Tibial nerve (tissue), 4 donors: Measurements from ENCODE around the gene WDR27. TPM values are rescaled to one million over a fixed set of nuclear protein-coding genes. Genes with fewer than 3 reads are reported as not detected.

Source experiments
- DNase-seq, 2 donors: peaks; one replicate each; pipeline ENCODE4 v3.0.0-alpha.2; 2019; ENCODE audit warnings: low spot score in 2 of 2
- H3K27ac ChIP-seq, 4 donors: fragments of 200-600 bp; sonication (generic) in 3 of 4; one replicate each; pipeline ENCODE4 v1.5.1; 2017 to 2019; ENCODE audit warnings: mild to moderate bottlenecking in 1 of 4
- H3K27me3 ChIP-seq, 2 donors: fragments of 200-600 bp; sonication (generic) in 1 of 2; one replicate each; pipeline versions ENCODE4 v1.5.1 to v1.6.0; 2017 to 2019
- H3K36me3 ChIP-seq, 3 donors: fragments of 200-600 bp; sonication (generic); one replicate each; pipeline ENCODE4 v1.5.1; 2018 to 2019
- H3K4me1 ChIP-seq, 4 donors: fragments of 200-600 bp; sonication (generic) in 3 of 4; one replicate each; pipeline ENCODE4 v1.5.1; 2017 to 2019
- H3K4me3 ChIP-seq, 4 donors: fragments of 200-600 bp; sonication (generic) in 3 of 4; one replicate each; pipeline ENCODE4 v1.5.1; 2017 to 2019; ENCODE audit warnings: mild to moderate bottlenecking in 1 of 4, moderate library complexity in 1 of 4
- H3K9me3 ChIP-seq, 4 donors: fragments of 200-600 bp; sonication (generic) in 3 of 4; one replicate each; pipeline ENCODE4 v1.5.1; 2017 to 2019
- EP300 ChIP-seq, 2 donors: sonication (generic); formaldehyde crosslinking; IDR thresholded peaks; one replicate each; pipeline ENCODE4 v1.6.1; 2017; ENCODE audit warnings: antibody characterized with exemption in 2 of 2, mild to moderate bottlenecking in 1 of 2
- POLR2A ChIP-seq, 2 donors: fragments of 450-650 bp; IDR thresholded peaks; one replicate each; pipeline ENCODE4 v1.6.1; 2017; ENCODE audit warnings: antibody characterized with exemption in 2 of 2, mild to moderate bottlenecking in 2 of 2, moderate library complexity in 2 of 2
- WGBS, 2 donors: methylation state at CpG; one replicate each; pipeline ENCODE4 v1.1.5; 2018; 5-methylcytosine and 5-hydroxymethylcytosine counted together
- total RNA-seq, 4 donors: library from RNA; depleted of rRNA; stranded (reverse); fragments of >200 nt; gene quantifications; one replicate each; pipeline ENCODE4 v1.1.0, GENCODE V29; 2016
- TF ChIP-seq, protein P1 (sequence below), 5 experiments: fragments of 200-600 bp in 3 of 5; fragments of 450-650 bp in 2 of 5; sonication (generic) in 3 of 5; IDR thresholded peaks; one replicate each; pipeline ENCODE4 v1.5.1; 2016 to 2019; ENCODE audit warnings: antibody characterized with exemption in 5 of 5, mild to moderate bottlenecking in 3 of 5, moderate library complexity in 2 of 5

WDR27 gene
- total RNA-seq, 4 donors from 2014 or later: 33.9 to 57.5 (median 52.5) TPM

- H3K4me3 ChIP-seq: peak overlapping the region; percentile 61 to 79 (median 70)
- H3K4me1 ChIP-seq: peaks cover 4 to 44% (median 14%) of the 10 kb centered on the region in 4 donors
- peak in 1 of 2 donors; percentile 50 for DNase-seq
- no peaks in the 10 kb centered on the region for H3K9me3 ChIP-seq
- WGBS, 2 donors: 22 to 29% methylated on average over 21 to 29 of the region's 29 CpGs
- TF ChIP-seq EP300 (IDR thresholded peaks at IDR 0.05) (peak in 1 of 2 donors; percentile 76), POLR2A (IDR thresholded peaks at IDR 0.05) (peak in 1 of 2 donors; percentile 43)
- TF ChIP-seq, protein P1, sequence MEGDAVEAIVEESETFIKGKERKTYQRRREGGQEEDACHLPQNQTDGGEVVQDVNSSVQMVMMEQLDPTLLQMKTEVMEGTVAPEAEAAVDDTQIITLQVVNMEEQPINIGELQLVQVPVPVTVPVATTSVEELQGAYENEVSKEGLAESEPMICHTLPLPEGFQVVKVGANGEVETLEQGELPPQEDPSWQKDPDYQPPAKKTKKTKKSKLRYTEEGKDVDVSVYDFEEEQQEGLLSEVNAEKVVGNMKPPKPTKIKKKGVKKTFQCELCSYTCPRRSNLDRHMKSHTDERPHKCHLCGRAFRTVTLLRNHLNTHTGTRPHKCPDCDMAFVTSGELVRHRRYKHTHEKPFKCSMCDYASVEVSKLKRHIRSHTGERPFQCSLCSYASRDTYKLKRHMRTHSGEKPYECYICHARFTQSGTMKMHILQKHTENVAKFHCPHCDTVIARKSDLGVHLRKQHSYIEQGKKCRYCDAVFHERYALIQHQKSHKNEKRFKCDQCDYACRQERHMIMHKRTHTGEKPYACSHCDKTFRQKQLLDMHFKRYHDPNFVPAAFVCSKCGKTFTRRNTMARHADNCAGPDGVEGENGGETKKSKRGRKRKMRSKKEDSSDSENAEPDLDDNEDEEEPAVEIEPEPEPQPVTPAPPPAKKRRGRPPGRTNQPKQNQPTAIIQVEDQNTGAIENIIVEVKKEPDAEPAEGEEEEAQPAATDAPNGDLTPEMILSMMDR (IDR thresholded peaks at IDR 0.05): no peak
- peak overlapping the region; percentile 87 to 98 (median 96) for H3K27ac ChIP-seq
- no peaks in the 10 kb centered on the region for H3K27me3 ChIP-seq
- H3K36me3 ChIP-seq: no peaks in the 10 kb centered on the region
These were observed 23.6 kb upstream of the WDR27 start for GRCh38 chr6:169725125-169726048.

- peak within 1 kb of the TSS; percentile 61 to 79 (median 76) for H3K4me3 ChIP-seq
- H3K4me1 ChIP-seq: peaks cover 4 to 47% (median 14%) of the 10 kb centered on the region in 4 donors
- peak within 1 kb of the TSS; percentile 90 to 98 (median 96) for H3K27ac ChIP-seq
- peak in 1 of 2 donors; percentile 19 for DNase-seq
- no peaks in the 10 kb centered on the region for H3K36me3 ChIP-seq
- H3K27me3 ChIP-seq: no peaks in the 10 kb centered on the region
- H3K9me3 ChIP-seq: no peaks in the 10 kb centered on the region
- TF ChIP-seq, protein P1 (IDR thresholded peaks at IDR 0.05): no peak
- TF ChIP-seq POLR2A (IDR thresholded peaks at IDR 0.05) (no peak), EP300 (IDR thresholded peaks at IDR 0.05) (no peak)
- WGBS, 2 donors: 0% methylated on average over 20 of the region's 89 CpGs; no CpG with 5 or more reads in 1 of the 2 donors
These were observed 22.8 kb upstream of the WDR27 start, which contains the start of gene PHF10 for GRCh38 chr6:169724494-169725124. Gene PHF10 (minus strand): TSS chr6:169724500. CDS start chr6:169723931, 569 bp downstream.

DNA sequence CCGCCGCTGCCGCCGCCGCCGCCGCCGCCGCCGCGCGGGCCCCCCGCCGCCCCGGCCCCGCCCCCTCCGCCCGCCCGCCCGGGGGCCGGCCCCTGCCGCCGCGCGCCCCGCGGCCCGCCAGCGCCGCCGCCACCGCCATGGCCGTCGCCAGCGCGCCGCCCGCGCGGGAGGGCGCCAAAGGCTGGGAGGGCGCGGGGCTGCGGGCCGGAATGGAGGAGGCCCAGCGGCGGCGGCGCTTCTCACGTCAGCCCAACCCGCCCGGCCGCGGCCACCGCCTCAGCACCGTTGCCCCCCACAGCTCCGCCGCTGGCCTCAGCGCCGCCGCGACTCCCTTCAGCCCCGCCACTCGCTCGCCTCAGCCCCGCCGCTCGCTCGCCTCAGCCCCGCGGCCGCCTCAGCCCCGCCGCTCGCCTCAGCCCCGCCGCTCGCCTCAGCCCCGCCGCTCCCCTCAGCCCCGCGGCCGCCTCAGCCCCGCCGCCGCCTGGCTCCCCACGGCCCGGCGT, 22.2 kb upstream of the WDR27 start:
- Histone ChIP-seq H3K27me3 (no peaks in the 10 kb centered on the region), H3K9me3 (no peaks in the 10 kb centered on the region), H3K4me1 (peaks cover 4 to 47% (median 14%) of the 10 kb centered on the region in 4 donors), H3K36me3 (no peaks in the 10 kb centered on the region), H3K4me3 (peak overlapping the region in 3 of 4 donors; percentile 42 to 77 (median 63)), H3K27ac (peak overlapping the region; percentile 77 to 98 (median 88))
- 0 to 1% methylated on average over 2 to 26 of the region's 89 CpGs for WGBS, 2 donors
- DNase-seq: no peak
- TF ChIP-seq EP300 (IDR thresholded peaks at IDR 0.05) (no peak), POLR2A (IDR thresholded peaks at IDR 0.05) (no peak)
- TF ChIP-seq, protein P1 (IDR thresholded peaks at IDR 0.05): no peak

DNA sequence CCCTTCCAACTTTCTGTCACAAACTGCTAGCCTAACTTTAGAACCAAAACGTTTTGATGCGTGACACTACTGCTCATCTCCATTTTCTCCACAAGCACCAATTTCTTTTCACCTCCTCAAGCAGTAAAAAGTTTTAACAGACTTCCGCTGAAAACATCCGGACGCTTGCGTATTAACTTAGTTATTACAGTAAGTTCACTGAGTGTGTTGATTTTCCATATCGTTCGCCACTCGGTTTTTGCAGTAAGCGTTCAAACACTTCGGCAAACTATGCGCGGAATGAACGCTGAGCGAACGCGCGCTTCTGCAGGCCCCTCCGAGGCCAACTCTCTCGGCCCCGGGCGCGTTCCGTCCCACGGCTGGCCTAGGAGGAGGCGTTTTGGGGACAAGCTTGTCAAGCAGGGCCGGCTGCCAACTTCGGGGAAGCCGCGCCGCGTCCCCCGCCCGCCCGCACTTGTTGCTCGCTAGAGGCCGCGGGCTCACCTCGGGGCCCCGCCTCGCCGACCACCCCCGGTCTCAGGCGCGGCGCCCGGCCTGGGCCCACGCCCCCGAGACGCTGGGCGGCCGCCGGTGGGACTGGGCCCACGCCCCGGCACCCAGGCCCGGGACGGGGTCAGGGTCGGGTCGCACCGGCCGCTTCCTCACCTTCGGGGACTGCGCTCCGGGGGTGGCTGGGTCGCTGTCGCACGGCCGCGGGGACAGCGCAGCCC, 21.5 kb upstream of the WDR27 start:
- 0% methylated on average over 25 to 34 of the region's 70 CpGs for WGBS, 2 donors
- TF ChIP-seq, protein P1 (IDR thresholded peaks at IDR 0.05): no peak
- TF ChIP-seq POLR2A (IDR thresholded peaks at IDR 0.05): no peak
- TF ChIP-seq EP300 (IDR thresholded peaks at IDR 0.05): peak in 1 of 2 donors; percentile 67
- Histone ChIP-seq H3K27me3 (no peaks in the 10 kb centered on the region), H3K4me3 (peak overlapping the region; percentile 52 to 77 (median 68)), H3K36me3 (no peaks in the 10 kb centered on the region), H3K27ac (peak overlapping the region; percentile 90 to 98 (median 92)), H3K9me3 (no peaks in the 10 kb centered on the region), H3K4me1 (peaks cover 4 to 50% (median 14%) of the 10 kb centered on the region in 4 donors)
- DNase-seq: peak; percentile 47 to 55
